Measurements from ENCODE around the gene RNU2-63P. TPM values are rescaled to one million over a fixed set of nuclear protein-coding genes. Genes with fewer than 3 reads are reported as not detected.

RNU2-63P gene
- polyA plus RNA-seq, 1 of the 3 experiments (the other 2 are of a cell fraction), result not detected

GRCh38 chr2:88055371-88056128 is 39.2 kb upstream of the RNU2-63P start, which contains the start of gene KRCC1:
TSS of gene KRCC1 (minus strand) at chr2:88055783. CDS start at chr2:88028563, 27,220 bp downstream.
- Histone ChIP-seq H3K9me2 (no peaks in the 10 kb centered on the region), H3K9me3 (no peaks in the 10 kb centered on the region), H3K27ac (ENCODE audit: low read depth in 2 of 2, low read length in 1 of 2) (peak within 1 kb of the TSS; percentile 85 to 88), H3K9ac (peak within 1 kb of the TSS; percentile 99), H4K20me1 (ENCODE audit: insufficient read depth) (peaks cover 18% of the 10 kb centered on the region; the same call in 1 of the 2 replicates), H3K4me1 (ENCODE audit: control insufficient read depth in 1 of 2, insufficient read depth in 2 of 2, low read depth in 1 of 2, low read length in 1 of 2) (peaks cover 15% of the 10 kb centered on the region in 2 experiments), H3K79me2 (ENCODE audit: insufficient read depth) (peaks cover 50% of the 10 kb centered on the region), H3K4me3 (ENCODE audit: low read depth in 2 of 2, low read length in 1 of 2) (peak within 1 kb of the TSS; percentile 69 to 85), H3F3A (replicated peaks; ENCODE audit: insufficient read depth) (peaks cover 4% of the 10 kb centered on the region), H2AFZ (ENCODE audit: low read depth) (peak within 1 kb of the TSS; percentile 95), H3K36me3 (replicated peaks in 1 of 2; ENCODE audit: control insufficient read depth in 1 of 2, insufficient read depth in 2 of 2, low read length in 1 of 2) (peaks cover 17 to 30% of the 10 kb centered on the region in 2 experiments), H3K4me2 (peak within 1 kb of the TSS; percentile 92), H3K27me3 (ENCODE audit: insufficient read depth) (no peaks in the 10 kb centered on the region)
- ChIA-PET CTCF (interaction anchor here (1.0 to 1.8 kb wide), 5 partner anchors 9 to 399 kb away, joined by 3 to 6 read pairs (median 3); no protein-coding TSS in a partner anchor), POLR2A (interaction anchor here (1.2 kb wide), 1 partner anchor 9 kb away, joined by 4 read pairs; no protein-coding TSS in a partner anchor)
- peak; percentile 96 for DNase-seq
- under 1% methylated on average over 19 of the region's 77 CpGs for WGBS (ENCODE audit: low lambda C conversion rate)
- TF ChIP-seq FOSL2 (IDR thresholded peaks at IDR 0.05; ENCODE audit: borderline replicate concordance, low read depth) (0 out of 2 replicates have a peak, but pooled peaks have one; percentile 5), ELF1 (IDR thresholded peaks at IDR 0.05) (peak; percentile 58), EZH2phosphoT487 (IDR thresholded peaks at IDR 0.05; ENCODE audit: borderline replicate concordance, low read depth) (no peak), NRF1 (IDR thresholded peaks at IDR 0.05; ENCODE audit: low read depth, low read length) (peak; percentile 79), POLR2AphosphoS5 (IDR thresholded peaks at IDR 0.05; ENCODE audit: low read depth, low read length) (peak; percentile 91), CTCF (IDR thresholded peaks at IDR 0.05) (no peak), NFIC (IDR thresholded peaks at IDR 0.05; ENCODE audit: borderline replicate concordance) (no peak), GABPA (IDR thresholded peaks at IDR 0.05; ENCODE audit: low read depth) (peak; percentile 77), SMC3 (IDR thresholded peaks at IDR 0.05; ENCODE audit: low read depth, low read length) (no peak), FOXJ3 (CRISPR knock-in tag; IDR thresholded peaks at IDR 0.05) (no peak), TCF12 (IDR thresholded peaks at IDR 0.05) (no peak; the same call in 1 of the 2 replicates), PBX3 (IDR thresholded peaks at IDR 0.05) (peak; percentile 60), CHD2 (IDR thresholded peaks at IDR 0.05; ENCODE audit: low read length, partially characterized antibody) (no peak), RXRA (IDR thresholded peaks at IDR 0.05; ENCODE audit: borderline replicate concordance, low read depth) (no peak), SIN3A (IDR thresholded peaks at IDR 0.05; ENCODE audit: borderline replicate concordance, low read depth, low read length) (no peak; the same call in 1 of the 2 replicates), YY1 (IDR thresholded peaks at IDR 0.05; ENCODE audit: low read depth) (peak; percentile 80), ZBTB33 (IDR thresholded peaks at IDR 0.05; ENCODE audit: borderline replicate concordance, low read depth) (no peak), RFX5 (IDR thresholded peaks at IDR 0.05; ENCODE audit: low read length) (no peak), GATA2 (CRISPR knock-in tag; IDR thresholded peaks at IDR 0.05) (no peak), MXI1 (IDR thresholded peaks at IDR 0.05; ENCODE audit: low read depth, low read length) (no peak), USF2 (IDR thresholded peaks at IDR 0.05; ENCODE audit: borderline replicate concordance, low read depth, low read length) (no peak), REST (IDR thresholded peaks at IDR 0.05; ENCODE audit: low read depth, low read length) (no peak), RCOR1 (IDR thresholded peaks at IDR 0.05; ENCODE audit: low read length) (peak; percentile 21; the same call in 1 of the 2 replicates), JUND (IDR thresholded peaks at IDR 0.05) (no peak)

Data from SK-N-SH (cell line).